ENCODE data around the gene PDK4.

The PDK4 gene

DNA sequence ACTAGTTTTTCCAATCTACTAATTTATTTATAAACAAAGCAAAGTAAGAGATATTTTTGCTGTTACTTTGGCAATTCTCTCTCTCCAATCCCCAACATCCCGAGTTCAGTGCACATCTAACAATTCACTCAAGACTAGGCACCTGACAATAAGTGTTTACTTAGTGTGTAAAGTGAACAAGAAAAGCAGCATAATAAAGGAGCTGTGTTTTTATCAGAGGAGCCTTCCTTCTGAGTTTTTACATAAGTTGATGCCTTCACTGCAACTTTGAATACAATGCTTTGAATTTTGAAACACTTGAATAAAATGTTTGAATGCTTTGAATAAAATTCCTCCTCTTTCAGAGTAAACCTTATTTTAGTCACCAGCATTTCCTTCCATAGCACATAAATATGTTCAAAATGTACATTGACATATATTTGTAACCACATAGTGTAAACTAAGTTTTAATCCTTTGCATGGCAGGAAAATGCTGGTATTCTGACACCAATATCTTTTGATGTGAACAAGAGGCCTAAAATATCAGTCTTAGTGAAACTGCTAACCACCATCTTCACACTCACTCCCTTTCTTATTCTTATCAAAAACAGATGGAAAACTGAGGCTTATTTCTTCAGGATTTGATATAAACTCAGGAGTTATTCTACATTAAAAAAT is 11.4 kb downstream of the PDK4 start:
- FAIRE-seq (no peak), DNase-seq (ENCODE audit: insufficient read length) (no peak)
- no peak for TF ChIP-seq TAF1 (IDR thresholded peaks at IDR 0.05; ENCODE audit: borderline replicate concordance, low read depth, low read length)
- TF ChIP-seq POLR2A (IDR thresholded peaks at IDR 0.05; ENCODE audit: low read depth, low read length) = no peak
- no peak for TF ChIP-seq POLR2AphosphoS5 (IDR thresholded peaks at IDR 0.05; ENCODE audit: low read depth, low read length)

DNA sequence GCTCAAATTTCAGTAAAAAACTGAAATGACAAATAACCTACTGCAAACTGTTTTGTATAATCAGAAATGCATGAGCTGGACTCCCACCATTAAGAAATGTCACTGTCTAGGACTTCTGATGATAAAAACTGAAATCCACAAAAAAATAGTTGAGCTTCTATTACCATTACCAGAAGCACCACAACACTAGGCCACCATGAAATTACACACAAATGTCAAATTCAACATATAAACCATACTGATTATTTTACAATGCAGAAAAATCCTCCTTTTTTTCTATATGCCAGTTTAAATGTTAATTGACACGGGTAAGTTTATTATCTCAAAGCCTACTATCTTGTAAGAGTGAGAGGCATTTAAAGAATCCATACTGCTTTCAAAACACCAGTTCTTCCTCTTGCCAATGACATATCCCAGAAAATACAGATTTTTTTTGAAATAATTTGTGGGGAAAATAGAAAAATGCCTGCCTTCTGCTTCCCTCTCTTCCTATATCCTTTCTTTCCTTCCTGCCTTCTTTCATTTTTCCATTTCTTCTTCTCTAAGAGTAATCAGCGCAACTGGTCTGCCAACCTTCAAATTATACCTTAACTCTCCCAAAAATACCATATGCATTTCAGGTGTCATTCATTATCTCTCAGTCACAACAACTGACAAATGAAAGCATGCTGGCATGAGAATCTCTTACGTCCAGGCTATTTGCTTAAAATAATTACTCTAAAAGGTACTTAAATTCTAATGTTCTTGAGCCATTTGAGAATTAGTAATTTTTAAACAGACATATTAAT is 12.3 kb downstream of the PDK4 start:
- DNase-seq (ENCODE audit: insufficient read length) (no peak), FAIRE-seq (no peak)
- TF ChIP-seq POLR2AphosphoS5 (IDR thresholded peaks at IDR 0.05; ENCODE audit: low read depth, low read length) (no peak), TAF1 (IDR thresholded peaks at IDR 0.05; ENCODE audit: borderline replicate concordance, low read depth, low read length) (no peak), POLR2A (IDR thresholded peaks at IDR 0.05; ENCODE audit: low read depth, low read length) (no peak)

DNA sequence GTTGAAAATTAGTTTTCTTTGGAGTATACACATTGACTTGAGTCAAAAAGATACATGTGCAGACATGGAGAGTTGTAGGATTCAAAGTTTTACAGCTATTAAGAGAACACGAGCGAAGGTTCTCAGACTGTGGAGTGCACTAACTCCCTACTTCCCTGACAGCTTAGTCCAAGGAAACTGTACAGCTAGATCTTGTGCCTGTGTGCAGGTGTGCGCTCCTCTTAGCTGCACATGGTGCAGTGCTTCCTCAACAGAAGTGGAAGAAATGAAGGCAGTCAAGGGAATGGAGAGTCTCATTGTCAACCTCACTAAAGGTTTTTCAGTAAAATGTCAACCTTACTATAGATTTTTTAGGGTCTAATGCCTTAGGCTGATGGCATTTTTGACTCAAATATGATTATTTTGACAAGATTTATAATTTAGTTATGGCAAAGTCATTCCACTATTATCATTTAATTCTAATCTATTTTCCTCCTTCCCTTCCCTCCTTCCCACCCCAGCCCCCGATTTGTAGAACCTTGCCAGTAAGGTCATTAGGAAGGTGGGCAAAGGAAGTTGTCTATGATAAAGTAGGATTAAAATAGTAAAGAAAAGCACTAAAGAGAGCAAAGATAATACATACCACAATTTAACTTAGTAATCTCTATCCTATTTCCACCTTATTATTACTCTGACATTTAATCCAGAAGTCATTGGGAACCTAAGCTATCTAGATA is 13.6 kb downstream of the PDK4 start:
- DNase-seq (ENCODE audit: insufficient read length) = no peak
- TF ChIP-seq POLR2A (IDR thresholded peaks at IDR 0.05; ENCODE audit: low read depth, low read length) (no peak), TAF1 (IDR thresholded peaks at IDR 0.05; ENCODE audit: borderline replicate concordance, low read depth, low read length) (no peak), POLR2AphosphoS5 (IDR thresholded peaks at IDR 0.05; ENCODE audit: low read depth, low read length) (no peak)
- FAIRE-seq = no peak

DNA sequence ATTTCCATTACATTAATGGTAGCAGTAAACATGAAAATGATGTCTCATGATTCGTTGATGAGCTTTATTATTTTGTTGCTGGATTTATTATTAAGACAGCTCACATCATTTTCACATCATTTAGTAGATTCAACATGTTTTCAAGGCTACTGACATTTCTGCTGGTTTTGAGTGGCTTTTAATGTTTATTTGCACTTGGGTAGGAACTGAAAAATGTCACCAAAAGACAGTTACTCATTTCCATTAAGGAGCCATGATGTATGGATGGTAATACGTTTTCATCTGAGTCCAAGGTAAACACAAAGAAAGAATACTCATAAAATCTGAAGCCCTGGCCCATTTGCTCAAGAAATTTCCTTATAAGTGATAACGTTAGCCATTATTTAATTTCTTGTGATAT is 14.8 kb downstream of the PDK4 start:
- no peak for FAIRE-seq
- TF ChIP-seq TAF1 (IDR thresholded peaks at IDR 0.05; ENCODE audit: borderline replicate concordance, low read depth, low read length) = no peak
- no peak for TF ChIP-seq POLR2AphosphoS5 (IDR thresholded peaks at IDR 0.05; ENCODE audit: low read depth, low read length)
- no peak for TF ChIP-seq POLR2A (IDR thresholded peaks at IDR 0.05; ENCODE audit: low read depth, low read length)
- no peak for DNase-seq (ENCODE audit: insufficient read length)

DNA sequence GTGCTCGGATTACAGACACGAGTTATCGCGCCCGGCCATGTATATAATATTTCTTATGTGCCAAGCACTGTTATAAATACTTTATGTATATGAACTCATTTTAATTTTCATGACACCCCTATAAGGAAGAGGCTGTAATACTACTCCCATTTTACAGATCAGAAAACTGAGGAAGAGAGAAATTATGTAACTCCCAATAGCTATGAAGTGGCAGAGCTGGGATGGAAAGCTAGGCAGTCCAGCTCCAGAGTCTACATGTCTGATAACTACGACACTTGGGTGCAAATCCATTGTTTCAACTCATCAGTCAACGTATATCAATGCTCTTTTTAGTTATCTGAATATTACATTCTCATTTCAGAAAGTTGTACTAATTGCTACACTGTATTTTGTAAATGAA is 17.0 kb downstream of the PDK4 start:
- FAIRE-seq (no peak), DNase-seq (ENCODE audit: insufficient read length) (no peak)

DNA sequence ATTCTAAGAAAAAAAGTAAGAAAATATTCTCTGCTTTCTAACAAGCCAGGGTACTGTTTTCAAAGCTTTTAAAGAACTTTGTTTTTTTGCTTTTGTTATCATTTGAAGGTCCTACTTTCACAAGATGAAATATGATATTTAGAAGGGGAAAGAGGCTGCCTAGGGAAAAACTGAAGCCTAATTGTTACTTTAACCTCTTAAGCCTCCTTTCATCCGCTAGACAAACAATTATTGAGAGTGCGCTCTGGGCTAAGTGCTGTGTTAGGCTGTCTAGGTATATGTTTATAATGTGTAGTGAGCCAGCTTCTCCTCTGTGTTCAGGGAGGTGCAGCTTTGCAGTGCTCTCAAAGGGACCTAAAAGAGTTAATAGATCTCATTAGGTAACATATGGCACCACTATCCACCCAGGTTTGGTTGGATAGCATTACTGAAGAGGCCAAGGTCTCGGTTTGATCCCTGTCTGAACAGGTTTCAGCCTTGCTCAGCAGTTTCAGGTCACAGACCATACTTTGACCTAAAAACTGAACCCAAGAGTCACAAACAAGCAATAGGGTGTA is 17.9 kb downstream of the PDK4 start:
- no peak for TF ChIP-seq POLR2AphosphoS5 (IDR thresholded peaks at IDR 0.05; ENCODE audit: low read depth, low read length)
- TF ChIP-seq POLR2A (IDR thresholded peaks at IDR 0.05; ENCODE audit: low read depth, low read length) = no peak
- no peak for TF ChIP-seq TAF1 (IDR thresholded peaks at IDR 0.05; ENCODE audit: borderline replicate concordance, low read depth, low read length)
- FAIRE-seq = no peak
- no peak for DNase-seq (ENCODE audit: insufficient read length)

More for the DNA sequence above, 17.0 kb downstream of the PDK4 start:
- no peak for TF ChIP-seq TAF1 (IDR thresholded peaks at IDR 0.05; ENCODE audit: borderline replicate concordance, low read depth, low read length)
- TF ChIP-seq POLR2A (IDR thresholded peaks at IDR 0.05; ENCODE audit: low read depth, low read length) = no peak
- no peak for TF ChIP-seq POLR2AphosphoS5 (IDR thresholded peaks at IDR 0.05; ENCODE audit: low read depth, low read length)

DNA sequence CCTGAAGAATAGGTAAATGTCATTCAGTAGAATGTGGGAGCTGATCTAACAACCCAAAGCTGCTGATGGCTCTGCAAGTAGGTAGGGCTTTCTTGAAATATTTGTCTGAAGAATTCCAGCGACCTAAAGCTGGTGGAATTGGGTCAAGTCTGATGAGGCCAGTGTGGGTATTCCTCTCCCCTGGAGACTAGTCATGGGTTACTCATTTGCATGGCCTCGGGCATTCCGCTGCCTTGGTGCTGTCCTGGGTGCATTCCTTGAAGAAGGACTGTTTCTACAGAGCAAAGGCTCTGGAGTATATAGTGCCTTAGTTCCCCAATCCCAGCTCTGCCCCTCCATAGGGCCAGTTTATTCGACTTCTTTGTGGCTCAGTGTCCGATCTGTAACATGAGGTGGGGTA is 19.2 kb downstream of the PDK4 start:
- no peak for FAIRE-seq
- no peak for DNase-seq (ENCODE audit: insufficient read length)
- TF ChIP-seq TAF1 (IDR thresholded peaks at IDR 0.05; ENCODE audit: borderline replicate concordance, low read depth, low read length) (no peak), POLR2AphosphoS5 (IDR thresholded peaks at IDR 0.05; ENCODE audit: low read depth, low read length) (no peak), POLR2A (IDR thresholded peaks at IDR 0.05; ENCODE audit: low read depth, low read length) (no peak)

DNA sequence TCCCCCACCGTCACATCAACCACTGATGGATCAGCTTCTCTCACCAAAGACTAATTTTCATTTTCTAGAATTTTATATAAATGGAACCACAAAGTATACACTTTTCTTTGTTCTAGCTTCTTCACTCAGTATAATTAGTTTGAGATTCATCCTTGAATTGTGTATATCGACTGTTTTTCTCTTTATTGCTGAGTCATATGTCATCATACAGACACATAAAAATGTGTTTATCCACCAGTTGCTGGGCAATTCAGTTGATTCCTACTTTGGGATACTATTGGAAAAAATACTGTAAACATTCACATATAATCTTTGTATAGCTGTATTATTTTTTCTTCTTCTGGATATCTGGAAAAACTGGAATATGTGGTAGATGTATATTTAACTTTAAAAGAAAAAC is 26.6 kb downstream of the PDK4 start:
- DNase-seq (ENCODE audit: insufficient read length) = no peak
- no peak for TF ChIP-seq POLR2AphosphoS5 (IDR thresholded peaks at IDR 0.05; ENCODE audit: low read depth, low read length)
- TF ChIP-seq TAF1 (IDR thresholded peaks at IDR 0.05; ENCODE audit: borderline replicate concordance, low read depth, low read length) = no peak
- TF ChIP-seq POLR2A (IDR thresholded peaks at IDR 0.05; ENCODE audit: low read depth, low read length) = no peak
- FAIRE-seq = no peak

DNA sequence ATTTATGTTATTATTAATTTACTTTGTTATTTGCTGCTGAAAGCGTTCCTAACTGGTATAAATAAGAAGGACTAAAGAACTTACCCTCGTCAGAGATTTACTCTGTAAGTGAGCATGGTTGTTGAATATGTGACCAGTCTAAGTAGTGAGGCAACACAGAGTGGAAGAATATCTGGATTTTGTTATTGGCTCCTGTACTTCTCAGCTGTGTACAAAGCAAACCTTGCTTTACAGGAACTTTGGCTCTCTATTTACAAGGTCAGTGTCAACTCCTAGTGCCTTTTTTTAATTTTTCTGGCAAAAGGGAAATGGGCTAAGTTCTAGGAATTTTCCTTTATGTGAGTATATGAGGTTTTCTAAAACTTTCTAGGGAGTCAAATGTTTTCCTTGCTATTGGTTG is 35.6 kb downstream of the PDK4 start:
- no peak for TF ChIP-seq POLR2A (IDR thresholded peaks at IDR 0.05; ENCODE audit: low read depth, low read length)
- TF ChIP-seq POLR2AphosphoS5 (IDR thresholded peaks at IDR 0.05; ENCODE audit: low read depth, low read length) = no peak
- TF ChIP-seq TAF1 (IDR thresholded peaks at IDR 0.05; ENCODE audit: borderline replicate concordance, low read depth, low read length) = no peak
- no peak for FAIRE-seq
- no peak for DNase-seq (ENCODE audit: insufficient read length)

DNA sequence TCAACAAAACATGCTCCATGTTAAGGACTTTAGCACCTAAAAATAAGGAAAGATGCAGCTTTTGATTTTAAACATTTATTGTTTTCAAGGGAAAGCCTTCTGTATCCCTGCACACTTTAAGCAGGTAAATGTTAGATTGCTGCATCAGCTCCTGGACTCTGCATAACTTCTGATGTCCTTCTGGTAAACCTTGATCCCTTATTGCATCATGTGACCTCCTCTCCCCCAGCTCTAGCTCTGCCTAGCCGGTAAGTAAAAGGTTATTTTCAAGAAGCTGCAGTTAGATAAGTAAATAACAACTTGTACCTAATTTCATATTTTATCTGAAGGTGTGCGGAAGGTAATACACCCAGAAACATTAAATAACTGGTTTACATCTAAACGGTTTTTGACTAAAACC is 37.5 kb downstream of the PDK4 start:
- DNase-seq (ENCODE audit: insufficient read length) = no peak
- TF ChIP-seq POLR2AphosphoS5 (IDR thresholded peaks at IDR 0.05; ENCODE audit: low read depth, low read length) (no peak), TAF1 (IDR thresholded peaks at IDR 0.05; ENCODE audit: borderline replicate concordance, low read depth, low read length) (no peak), POLR2A (IDR thresholded peaks at IDR 0.05; ENCODE audit: low read depth, low read length) (no peak)
- no peak for FAIRE-seq

DNA sequence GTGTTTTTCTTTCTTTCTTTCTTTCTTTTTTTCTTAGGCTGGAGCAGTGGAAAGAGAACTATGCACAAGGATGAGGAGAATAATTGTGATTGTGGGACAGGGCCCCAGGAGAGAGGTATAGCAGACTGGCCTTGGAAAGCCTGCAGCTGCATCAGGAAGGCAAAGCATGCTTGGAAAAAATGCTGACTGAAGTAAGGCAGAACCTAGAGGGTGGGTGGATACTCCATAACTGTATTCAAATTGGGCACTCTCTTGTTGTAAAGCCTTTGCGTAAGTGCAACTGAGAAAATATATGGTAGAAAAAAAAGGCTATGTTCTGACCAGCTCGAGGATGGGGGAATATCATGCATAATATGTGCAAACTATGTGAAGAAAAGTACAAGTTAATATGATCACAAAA is 39.5 kb downstream of the PDK4 start:
- no peak for DNase-seq (ENCODE audit: insufficient read length)
- no peak for TF ChIP-seq POLR2AphosphoS5 (IDR thresholded peaks at IDR 0.05; ENCODE audit: low read depth, low read length)
- TF ChIP-seq POLR2A (IDR thresholded peaks at IDR 0.05; ENCODE audit: low read depth, low read length) = no peak
- no peak for TF ChIP-seq TAF1 (IDR thresholded peaks at IDR 0.05; ENCODE audit: borderline replicate concordance, low read depth, low read length)
- FAIRE-seq = no peak
